ENCODE data around the gene ENHO. TPM values are rescaled to one million over a fixed set of nuclear protein-coding genes. Genes with fewer than 3 reads are reported as not detected.

The ENHO gene
- total RNA-seq, 2 experiments from 2014 or later = not detected

- Mint-ChIP-seq H3K36me3 (ENCODE audit: low read depth) (no peaks in the 10 kb centered on the region), H3K27me3 (peaks cover 7% of the 10 kb centered on the region), H3K4me3 (no peak overlapping the region), H3K27ac (no peak overlapping the region), H3K4me1 (no peaks in the 10 kb centered on the region), H3K9me3 (no peaks in the 10 kb centered on the region)
- no peak for DNase-seq
- ChIA-PET POLR2A (no interaction called here), CTCF (no interaction called here)
Measured at GRCh38 chr9:34560599-34561214, 37.9 kb upstream of the ENHO start.

GRCh38 chr9:34559624-34560455 is 37.0 kb upstream of the ENHO start:
- no peak for DNase-seq
- ChIA-PET POLR2A (no interaction called here), CTCF (no interaction called here)
- no peaks in the 10 kb centered on the region for H3K9me3 Mint-ChIP-seq
- no peaks in the 10 kb centered on the region for H3K36me3 Mint-ChIP-seq (ENCODE audit: low read depth)
- H3K27me3 Mint-ChIP-seq = peaks cover 7% of the 10 kb centered on the region
- no peak overlapping the region for H3K27ac Mint-ChIP-seq
- no peaks in the 10 kb centered on the region for H3K4me1 Mint-ChIP-seq
- no peak overlapping the region for H3K4me3 Mint-ChIP-seq

DNA sequence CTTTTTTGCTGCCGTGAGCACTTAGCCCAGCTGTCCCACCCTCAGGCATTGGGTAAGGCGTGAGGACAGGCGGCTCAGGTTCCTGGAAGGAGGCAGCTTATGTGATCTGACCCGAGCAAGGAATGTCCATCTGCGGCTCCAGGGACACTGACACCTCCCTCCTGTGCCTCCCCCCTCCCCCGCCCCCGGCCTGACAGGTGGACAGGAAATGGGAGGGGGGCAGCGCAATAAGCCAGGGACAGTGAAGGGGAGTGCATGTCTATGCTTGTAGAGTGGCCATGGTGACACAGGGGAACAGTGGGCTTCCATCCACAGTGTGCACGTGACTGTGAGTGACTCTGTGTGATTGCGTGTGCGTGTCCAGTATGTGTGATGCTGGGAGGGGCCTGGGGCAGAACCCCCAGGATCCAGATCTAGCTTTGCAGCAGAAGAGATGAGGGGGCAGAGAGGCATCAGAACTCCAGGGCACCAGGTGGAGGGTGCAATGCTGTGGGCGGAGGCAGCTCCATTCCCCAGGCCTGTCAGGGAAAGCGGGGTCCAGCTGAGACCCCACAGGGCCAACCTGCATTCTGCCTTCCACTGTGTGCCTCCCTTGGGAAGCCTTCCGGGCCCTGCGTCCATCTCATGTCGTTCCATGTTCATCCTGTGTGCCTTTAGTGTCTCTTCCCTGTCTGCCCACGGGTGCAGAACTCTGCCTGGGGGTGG is 36.3 kb upstream of the ENHO start:
- Mint-ChIP-seq H3K27me3 (peaks cover 7% of the 10 kb centered on the region), H3K4me3 (no peak overlapping the region), H3K36me3 (ENCODE audit: low read depth) (no peaks in the 10 kb centered on the region), H3K4me1 (no peaks in the 10 kb centered on the region), H3K27ac (no peak overlapping the region), H3K9me3 (no peaks in the 10 kb centered on the region)
- ChIA-PET CTCF (no interaction called here), POLR2A (no interaction called here)
- DNase-seq = no peak

DNA sequence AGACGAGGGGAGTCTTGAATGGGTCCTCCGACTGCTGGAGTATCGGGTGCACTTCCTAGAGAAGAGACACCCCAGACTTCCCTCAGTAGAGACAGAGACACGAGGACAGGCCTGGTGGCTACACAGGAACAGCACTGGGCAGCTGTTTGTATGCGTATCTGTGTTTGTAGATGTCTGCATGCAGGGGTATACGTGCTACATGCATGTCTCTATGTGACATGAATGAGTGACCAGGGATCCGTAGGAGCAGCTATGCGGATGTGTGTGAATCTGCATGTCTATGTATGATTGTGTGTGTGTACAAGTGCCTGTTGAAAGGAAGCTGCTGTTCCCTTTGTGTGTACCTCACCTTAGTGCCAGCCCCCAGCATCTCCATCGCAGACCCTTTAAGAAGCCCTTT is 35.6 kb upstream of the ENHO start:
- Mint-ChIP-seq H3K27me3 (peaks cover 7% of the 10 kb centered on the region), H3K4me1 (no peaks in the 10 kb centered on the region), H3K9me3 (no peaks in the 10 kb centered on the region), H3K27ac (no peak overlapping the region), H3K36me3 (ENCODE audit: low read depth) (no peaks in the 10 kb centered on the region), H3K4me3 (no peak overlapping the region)
- POLR2A ChIA-PET = no interaction called here
- CTCF ChIA-PET = interaction anchor here (1.3 kb wide), 1 partner anchor 33 kb away, joined by 3 read pairs; no protein-coding TSS in a partner anchor
- DNase-seq = no peak

DNA sequence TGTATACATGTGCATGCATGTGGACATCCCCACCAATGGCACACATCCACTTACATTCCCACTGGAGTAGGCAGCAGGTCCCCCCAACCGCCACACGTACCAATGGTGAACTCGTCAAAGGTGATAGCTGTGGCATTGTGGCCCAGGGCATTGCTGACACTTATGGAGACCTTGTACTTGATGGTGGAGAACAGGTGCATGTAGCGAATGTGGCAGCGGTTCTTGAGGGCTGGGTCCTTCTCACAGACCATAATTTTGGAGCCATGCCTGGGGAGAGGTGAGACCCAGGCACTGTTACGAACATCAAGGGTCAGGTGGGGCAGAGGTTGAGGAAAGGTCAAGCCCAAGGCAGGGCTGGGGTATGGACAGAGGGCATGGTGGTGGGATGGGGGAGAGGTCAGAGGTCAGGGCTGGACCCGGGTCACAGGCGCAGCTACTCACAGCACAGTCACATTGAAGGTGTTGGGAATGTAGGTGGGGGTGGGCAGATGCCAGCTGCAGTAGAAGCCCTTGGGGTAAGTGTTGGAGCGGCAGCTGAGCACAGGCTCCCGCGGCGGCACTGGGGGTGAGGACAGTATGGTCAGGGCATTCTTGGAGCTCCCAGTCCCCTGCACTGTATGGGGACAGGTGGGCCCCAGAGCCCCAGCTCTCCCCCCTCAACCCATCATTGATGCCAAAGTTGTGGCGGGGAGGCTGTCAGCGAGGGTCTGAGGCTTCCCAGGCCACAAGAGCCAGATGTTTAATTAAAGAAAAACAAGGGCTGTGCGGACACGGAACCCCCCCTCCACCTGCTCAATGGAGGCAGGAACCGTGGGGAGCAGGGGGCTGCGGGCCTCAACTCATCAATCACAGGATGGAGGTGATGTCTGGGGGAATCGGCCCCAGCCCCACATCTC is 34.9 kb upstream of the ENHO start:
- peaks cover 7% of the 10 kb centered on the region for H3K27me3 Mint-ChIP-seq
- ChIA-PET POLR2A (no interaction called here), CTCF (interaction anchor here (1.3 kb wide), 1 partner anchor 34 kb away, joined by 3 read pairs; no protein-coding TSS in a partner anchor)
- no peaks in the 10 kb centered on the region for H3K9me3 Mint-ChIP-seq
- no peaks in the 10 kb centered on the region for H3K36me3 Mint-ChIP-seq (ENCODE audit: low read depth)
- no peak for DNase-seq
- no peak overlapping the region for H3K27ac Mint-ChIP-seq
- no peaks in the 10 kb centered on the region for H3K4me1 Mint-ChIP-seq
- no peak overlapping the region for H3K4me3 Mint-ChIP-seq

DNA sequence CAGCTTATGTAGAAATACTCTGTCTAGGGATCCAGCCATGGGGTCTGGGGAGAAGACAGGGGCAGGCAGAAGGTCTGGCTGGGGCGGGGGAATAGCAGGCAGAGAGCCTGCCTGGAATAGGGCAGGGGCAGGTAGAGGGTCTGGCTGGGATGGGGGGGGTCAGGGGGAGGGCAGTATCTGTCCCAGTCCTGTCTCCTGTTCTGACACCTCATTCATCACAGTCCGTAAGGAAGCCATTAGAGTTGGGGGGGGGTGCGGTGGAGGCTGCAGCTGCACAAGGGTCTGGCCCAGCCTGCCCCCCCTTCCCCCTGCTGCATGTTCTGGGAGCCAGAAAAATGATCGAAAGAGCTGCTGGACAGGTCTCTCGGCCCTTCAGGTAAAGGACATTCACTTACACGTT is 34.2 kb upstream of the ENHO start:
- Mint-ChIP-seq H3K36me3 (ENCODE audit: low read depth) (no peaks in the 10 kb centered on the region), H3K9me3 (no peaks in the 10 kb centered on the region), H3K27me3 (peaks cover 7% of the 10 kb centered on the region), H3K27ac (no peak overlapping the region), H3K4me1 (no peaks in the 10 kb centered on the region), H3K4me3 (no peak overlapping the region)
- ChIA-PET CTCF (interaction anchor here (1.7 kb wide), 1 partner anchor 9 kb away, joined by 3 read pairs; no protein-coding TSS in a partner anchor), POLR2A (no interaction called here)
- DNase-seq = no peak

DNA sequence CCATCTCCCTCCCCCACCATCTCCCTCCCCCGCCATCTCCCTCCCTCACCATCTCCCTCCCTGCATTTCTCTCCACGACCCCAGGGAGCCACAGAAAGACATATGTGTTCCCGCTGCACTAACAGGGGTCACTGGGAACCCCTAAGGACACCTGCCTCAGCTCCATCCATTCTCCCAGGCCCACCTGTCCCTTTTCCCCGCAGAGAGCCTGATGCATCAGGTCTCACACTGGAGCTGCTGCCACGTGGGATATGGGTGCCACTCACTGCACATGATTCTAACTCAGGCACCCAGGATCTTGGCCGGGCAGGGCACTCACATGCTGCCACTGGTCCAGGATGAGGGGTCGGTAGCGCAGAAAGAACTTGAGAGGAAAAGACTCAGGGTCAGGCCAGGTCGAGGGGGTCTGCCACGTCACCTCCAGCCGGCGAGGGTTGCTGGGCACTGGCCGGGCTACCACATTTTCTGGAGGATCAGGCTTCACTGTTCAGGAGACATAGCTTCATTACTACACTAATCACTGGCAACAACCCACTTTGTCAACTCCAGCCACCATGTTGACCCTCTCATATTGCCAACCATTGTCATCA is 33.2 kb upstream of the ENHO start:
- Mint-ChIP-seq H3K4me3 (no peak overlapping the region), H3K9me3 (no peaks in the 10 kb centered on the region), H3K4me1 (no peaks in the 10 kb centered on the region), H3K36me3 (ENCODE audit: low read depth) (no peaks in the 10 kb centered on the region), H3K27me3 (peaks cover 7% of the 10 kb centered on the region), H3K27ac (no peak overlapping the region)
- POLR2A ChIA-PET = no interaction called here
- CTCF ChIA-PET = interaction anchor here (1.7 kb wide), 1 partner anchor 8 kb away, joined by 3 read pairs; no protein-coding TSS in a partner anchor
- DNase-seq = no peak

GRCh38 chr9:34555500-34555899 is 32.7 kb upstream of the ENHO start:
- Mint-ChIP-seq H3K27ac (no peak overlapping the region), H3K9me3 (no peaks in the 10 kb centered on the region), H3K4me1 (no peaks in the 10 kb centered on the region), H3K36me3 (ENCODE audit: low read depth) (no peaks in the 10 kb centered on the region), H3K27me3 (peaks cover 7% of the 10 kb centered on the region), H3K4me3 (no peak overlapping the region)
- DNase-seq = no peak
- POLR2A ChIA-PET = no interaction called here
- CTCF ChIA-PET = interaction anchor here (1.2 to 1.7 kb wide), 2 partner anchors 8 to 32 kb away, joined by 3 read pairs; no protein-coding TSS in a partner anchor

DNA sequence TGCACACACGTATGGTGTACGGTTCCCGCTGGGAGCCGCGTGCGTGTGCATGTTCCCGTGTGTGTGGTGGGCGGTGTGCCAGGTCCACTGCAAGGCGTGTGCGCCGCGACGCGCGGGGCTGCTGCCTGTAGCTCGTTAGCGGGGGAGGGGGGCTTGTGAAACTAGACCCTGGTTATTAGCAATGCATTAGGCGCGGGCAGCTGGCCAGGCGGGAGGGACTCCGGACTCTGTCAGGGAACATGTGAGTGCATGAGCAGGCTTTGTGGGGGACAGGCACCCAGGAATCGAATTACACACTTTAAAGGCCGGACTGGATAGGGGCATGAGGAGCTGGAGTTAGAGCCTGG is 32.2 kb upstream of the ENHO start:
- H3K4me1 Mint-ChIP-seq = no peaks in the 10 kb centered on the region
- peaks cover 3% of the 10 kb centered on the region for H3K27me3 Mint-ChIP-seq
- H3K27ac Mint-ChIP-seq = no peak overlapping the region
- no peaks in the 10 kb centered on the region for H3K9me3 Mint-ChIP-seq
- no peak overlapping the region for H3K4me3 Mint-ChIP-seq
- POLR2A ChIA-PET = no interaction called here
- CTCF ChIA-PET = interaction anchor here (1.2 kb wide), 1 partner anchor 33 kb away, joined by 3 read pairs; no protein-coding TSS in a partner anchor
- H3K36me3 Mint-ChIP-seq (ENCODE audit: low read depth) = no peaks in the 10 kb centered on the region
- no peak for DNase-seq

GRCh38 chr9:34554211-34555001 is 31.6 kb upstream of the ENHO start:
- Mint-ChIP-seq H3K9me3 (no peaks in the 10 kb centered on the region), H3K36me3 (ENCODE audit: low read depth) (no peaks in the 10 kb centered on the region), H3K4me3 (no peak overlapping the region), H3K4me1 (no peaks in the 10 kb centered on the region), H3K27me3 (peaks cover 3% of the 10 kb centered on the region), H3K27ac (no peak overlapping the region)
- no peak for DNase-seq
- POLR2A ChIA-PET = no interaction called here
- CTCF ChIA-PET = interaction anchor here (1.2 kb wide), 1 partner anchor 33 kb away, joined by 3 read pairs; no protein-coding TSS in a partner anchor

DNA sequence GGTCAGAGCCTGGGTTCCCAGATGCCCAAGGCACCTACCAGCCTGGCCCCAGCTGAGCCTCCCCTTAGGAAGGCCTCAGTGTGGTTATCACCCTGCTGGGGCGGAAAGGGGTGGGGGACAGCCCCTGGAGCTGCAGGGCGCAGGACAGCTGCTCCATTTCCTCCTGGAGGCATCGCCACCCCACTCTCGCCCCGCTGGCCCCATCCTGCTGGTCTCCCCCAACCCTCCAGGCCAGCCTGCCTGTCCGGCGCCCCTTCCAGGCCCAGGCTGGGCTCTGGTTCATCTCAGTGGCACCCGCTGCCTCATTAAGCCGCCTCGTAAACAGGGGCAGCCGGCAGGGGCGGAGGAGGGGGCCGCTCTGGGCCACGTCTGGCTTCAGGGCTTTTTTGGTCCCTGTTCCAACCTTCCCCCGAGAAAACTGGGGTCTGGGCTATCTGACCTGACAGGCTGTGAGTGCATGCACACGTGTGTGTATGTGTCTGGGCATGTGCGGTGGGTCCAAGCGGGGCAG is 30.8 kb upstream of the ENHO start:
- Mint-ChIP-seq H3K27ac (no peak overlapping the region), H3K9me3 (no peaks in the 10 kb centered on the region), H3K4me3 (no peak overlapping the region), H3K36me3 (ENCODE audit: low read depth) (no peaks in the 10 kb centered on the region), H3K27me3 (peaks cover 3% of the 10 kb centered on the region), H3K4me1 (no peaks in the 10 kb centered on the region)
- POLR2A ChIA-PET = no interaction called here
- no peak for DNase-seq
- CTCF ChIA-PET = no interaction called here
